HG03378 (cell line): ENCODE data around the gene PCDHB12.
"Not testable (repeated sequence)": the region's sequence is repeated elsewhere in the genome, so short reads cannot be mapped to it uniquely, and the experiment has no call there.

ENCODE experiments used
- ATAC-seq: cut with Tn5 transposase; IDR thresholded peaks from one replicate; pipeline ENCODE4 v1.9.1; 2021; ENCODE audit warnings: mild to moderate bottlenecking, moderate library complexity; ENCODE audit not compliant: unreplicated experiment

The PCDHB12 gene

DNA sequence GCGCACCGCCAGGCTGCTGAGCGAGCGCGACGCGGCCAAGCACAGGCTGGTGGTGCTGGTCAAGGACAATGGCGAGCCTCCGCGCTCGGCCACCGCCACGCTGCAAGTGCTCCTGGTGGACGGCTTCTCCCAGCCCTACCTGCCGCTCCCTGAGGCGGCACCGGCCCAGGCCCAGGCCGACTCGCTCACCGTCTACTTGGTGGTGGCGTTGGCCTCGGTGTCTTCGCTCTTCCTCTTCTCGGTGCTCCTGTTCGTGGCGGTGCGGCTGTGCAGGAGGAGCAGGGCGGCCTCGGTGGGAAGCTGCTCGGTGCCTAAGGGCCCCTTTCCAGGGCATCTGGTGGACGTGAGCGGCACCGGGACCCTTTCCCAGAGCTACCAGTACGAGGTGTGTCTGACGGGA is 6.9 kb upstream of the PCDHB12 start:
- not testable (repeated sequence) for ATAC-seq

DNA sequence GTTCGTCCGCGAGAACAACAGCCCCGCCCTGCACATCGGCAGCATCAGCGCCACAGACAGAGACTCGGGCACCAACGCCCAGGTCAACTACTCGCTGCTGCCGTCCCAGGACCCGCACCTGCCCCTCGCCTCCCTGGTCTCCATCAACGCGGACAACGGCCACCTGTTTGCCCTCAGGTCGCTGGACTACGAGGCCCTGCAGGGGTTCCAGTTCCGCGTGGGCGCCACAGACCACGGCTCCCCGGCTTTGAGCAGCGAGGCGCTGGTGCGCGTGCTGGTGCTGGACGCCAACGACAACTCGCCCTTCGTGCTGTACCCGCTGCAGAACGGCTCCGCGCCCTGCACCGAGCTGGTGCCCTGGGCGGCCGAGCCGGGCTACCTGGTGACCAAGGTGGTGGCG is 1.8 kb downstream of the PCDHB12 start:
- ATAC-seq, result not testable (repeated sequence)

- not testable (repeated sequence) for ATAC-seq
Measured at GRCh38 chr5:141210849-141211248, 2.3 kb downstream of the PCDHB12 start.

GRCh38 chr5:141213656-141214339 is 5.3 kb downstream of the PCDHB12 start, which contains the start of gene PCDHB13:
TSS of gene PCDHB13 (plus strand) at chr5:141213919. CDS start at chr5:141214124, 205 bp downstream.
- ATAC-seq, result not testable (repeated sequence)

GRCh38 chr5:141214583-141214982 is 6.1 kb downstream of the PCDHB12 start:
- ATAC-seq, result not testable (repeated sequence)

GRCh38 chr5:141215504-141215903 is 7.0 kb downstream of the PCDHB12 start:
- ATAC-seq, result not testable (repeated sequence)

GRCh38 chr5:141216035-141216434 is 7.5 kb downstream of the PCDHB12 start:
- ATAC-seq, result not testable (repeated sequence)

GRCh38 chr5:141223112-141223783 is 14.7 kb downstream of the PCDHB12 start, which contains the start of gene PCDHB14:
TSS of gene PCDHB14 (plus strand) at chr5:141223343. CDS start at chr5:141223506, 163 bp downstream.
- ATAC-seq, result no peak

GRCh38 chr5:141224844-141225243 is 16.3 kb downstream of the PCDHB12 start:
- not testable (repeated sequence) for ATAC-seq

DNA sequence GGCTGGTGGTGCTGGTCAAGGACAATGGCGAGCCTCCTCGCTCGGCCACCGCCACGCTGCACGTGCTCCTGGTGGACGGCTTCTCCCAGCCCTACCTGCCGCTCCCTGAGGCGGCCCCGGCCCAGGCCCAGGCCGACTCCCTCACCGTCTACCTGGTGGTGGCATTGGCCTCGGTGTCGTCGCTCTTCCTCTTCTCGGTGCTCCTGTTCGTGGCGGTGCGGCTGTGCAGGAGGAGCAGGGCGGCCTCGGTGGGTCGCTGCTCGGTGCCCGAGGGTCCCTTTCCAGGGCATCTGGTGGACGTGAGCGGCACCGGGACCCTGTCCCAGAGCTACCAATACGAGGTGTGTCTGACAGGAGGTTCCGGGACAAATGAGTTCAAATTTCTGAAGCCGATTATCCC is 16.9 kb downstream of the PCDHB12 start:
- ATAC-seq, result not testable (repeated sequence)

DNA sequence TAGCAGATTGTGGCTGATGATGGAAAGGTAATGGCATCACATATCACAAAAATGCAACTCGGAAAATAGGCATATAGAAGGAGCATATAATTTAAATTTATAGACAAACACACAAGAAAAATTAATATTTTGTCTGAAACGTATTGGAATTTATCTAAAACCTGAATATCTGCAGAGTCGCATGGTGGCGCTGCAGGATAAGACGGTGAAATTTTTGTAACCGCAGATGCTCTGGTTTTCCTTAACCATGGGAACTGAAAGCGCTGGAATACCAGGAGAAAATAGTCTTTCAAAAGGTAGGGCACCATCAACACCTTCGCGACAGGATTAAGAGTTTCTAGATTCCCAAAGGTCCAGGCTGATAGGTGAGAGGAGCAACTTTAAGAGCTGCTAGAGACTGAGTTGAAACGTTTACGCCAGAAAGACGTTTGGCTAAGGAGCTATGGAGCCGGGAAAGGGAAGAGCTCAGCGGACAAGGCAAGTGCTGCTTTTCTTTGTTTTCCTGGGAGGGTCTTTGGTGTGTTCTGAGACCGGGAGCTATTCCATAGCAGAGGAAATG is 25.7 kb downstream of the PCDHB12 start:
- ATAC-seq, result no peak

DNA sequence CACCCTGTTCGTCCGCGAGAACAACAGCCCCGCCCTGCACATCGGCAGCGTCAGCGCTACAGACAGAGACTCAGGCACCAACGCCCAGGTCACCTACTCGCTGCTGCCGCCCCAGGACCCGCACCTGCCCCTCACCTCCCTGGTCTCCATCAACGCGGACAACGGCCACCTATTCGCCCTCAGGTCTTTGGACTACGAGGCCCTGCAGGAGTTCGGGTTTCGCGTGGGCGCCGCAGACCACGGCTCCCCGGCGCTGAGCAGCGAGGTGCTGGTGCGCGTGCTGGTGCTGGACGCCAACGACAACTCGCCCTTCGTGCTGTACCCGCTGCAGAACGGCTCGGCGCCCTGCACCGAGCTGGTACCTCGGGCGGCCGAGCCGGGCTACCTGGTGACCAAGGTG is 27.4 kb downstream of the PCDHB12 start:
- ATAC-seq, result not testable (repeated sequence)

GRCh38 chr5:141236516-141237313 is 28.2 kb downstream of the PCDHB12 start:
- no peak for ATAC-seq

- ATAC-seq, result no peak
Measured at GRCh38 chr5:141241496-141241895, 33.0 kb downstream of the PCDHB12 start.

DNA sequence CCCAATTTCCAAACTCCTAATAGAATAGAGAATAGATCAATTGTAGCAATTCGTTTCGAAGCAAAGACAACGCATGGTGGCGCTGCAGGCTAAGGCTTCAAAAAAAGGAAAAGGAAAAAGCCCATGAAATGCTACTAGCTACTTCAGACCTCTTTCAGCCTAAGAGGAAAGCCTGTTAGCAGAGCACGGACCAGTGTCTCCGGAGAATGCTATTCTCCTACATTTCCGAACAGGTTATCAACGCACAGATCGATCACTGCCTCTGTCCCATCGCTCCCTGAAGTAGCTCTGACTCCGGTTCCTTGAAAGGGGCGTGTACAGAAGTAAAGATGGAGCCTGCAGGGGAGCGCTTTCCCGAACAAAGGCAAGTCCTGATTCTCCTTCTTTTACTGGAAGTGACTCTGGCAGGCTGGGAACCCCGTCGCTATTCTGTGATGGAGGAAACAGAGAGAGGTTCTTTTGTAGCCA is 36.8 kb downstream of the PCDHB12 start, which contains the start of gene PCDHB15:
Gene PCDHB15 (plus strand): TSS at position 146 of the 468 bp plus-strand sequence. CDS start 184 bp downstream, at position 330.
- ATAC-seq, result no peak

- not testable (repeated sequence) for ATAC-seq
Measured at GRCh38 chr5:141246971-141247370, 38.5 kb downstream of the PCDHB12 start.

DNA sequence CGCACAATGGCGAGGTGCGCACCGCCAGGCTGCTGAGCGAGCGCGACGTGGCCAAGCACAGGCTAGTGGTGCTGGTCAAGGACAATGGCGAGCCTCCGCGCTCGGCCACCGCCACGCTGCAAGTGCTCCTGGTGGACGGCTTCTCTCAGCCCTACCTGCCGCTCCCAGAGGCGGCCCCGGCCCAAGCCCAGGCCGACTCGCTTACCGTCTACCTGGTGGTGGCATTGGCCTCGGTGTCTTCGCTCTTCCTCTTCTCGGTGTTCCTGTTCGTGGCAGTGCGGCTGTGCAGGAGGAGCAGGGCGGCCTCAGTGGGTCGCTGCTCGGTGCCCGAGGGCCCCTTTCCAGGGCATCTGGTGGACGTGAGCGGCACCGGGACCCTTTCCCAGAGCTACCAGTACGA is 38.9 kb downstream of the PCDHB12 start:
- ATAC-seq, result not testable (repeated sequence)

GRCh38 chr5:141250576-141250975 is 42.1 kb downstream of the PCDHB12 start:
- ATAC-seq, result no peak

- no peak for ATAC-seq
Measured at GRCh38 chr5:141258464-141258863, 49.9 kb downstream of the PCDHB12 start.

DNA sequence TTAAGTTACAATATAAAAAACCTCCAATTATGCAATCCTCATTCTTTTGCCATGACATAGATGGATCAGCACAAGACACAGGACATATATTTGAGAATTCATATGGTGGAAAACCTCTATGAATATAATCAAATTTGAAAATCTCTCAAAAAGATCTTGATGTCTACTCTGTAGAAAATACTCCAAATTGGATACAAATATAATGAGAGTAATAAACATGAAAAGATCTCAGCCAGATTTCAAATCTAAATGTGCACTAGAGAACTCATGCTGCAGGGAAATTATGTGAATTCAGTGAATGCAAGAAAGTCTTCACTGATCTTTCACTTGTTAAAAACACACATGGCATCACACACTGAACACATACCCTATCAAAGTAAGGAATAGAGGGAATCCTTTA is 50.4 kb downstream of the PCDHB12 start:
- no peak for ATAC-seq
